CD4-positive, alpha-beta T cell treated with Interleukin-17A for 1 hour (primary cell): Measurements from ENCODE around the gene FEM1C.

ENCODE experiments used
- DNase-seq: peaks from one replicate; pipeline ENCODE4 v3.0.0-alpha.2; 2020

Gene FEM1C

GRCh38 chr5:115472271-115473025 is 72.1 kb downstream of the FEM1C start:
- DNase-seq, result no peak

- no peak for DNase-seq
Observed at GRCh38 chr5:115471345-115472063, 73.1 kb downstream of the FEM1C start.

DNA sequence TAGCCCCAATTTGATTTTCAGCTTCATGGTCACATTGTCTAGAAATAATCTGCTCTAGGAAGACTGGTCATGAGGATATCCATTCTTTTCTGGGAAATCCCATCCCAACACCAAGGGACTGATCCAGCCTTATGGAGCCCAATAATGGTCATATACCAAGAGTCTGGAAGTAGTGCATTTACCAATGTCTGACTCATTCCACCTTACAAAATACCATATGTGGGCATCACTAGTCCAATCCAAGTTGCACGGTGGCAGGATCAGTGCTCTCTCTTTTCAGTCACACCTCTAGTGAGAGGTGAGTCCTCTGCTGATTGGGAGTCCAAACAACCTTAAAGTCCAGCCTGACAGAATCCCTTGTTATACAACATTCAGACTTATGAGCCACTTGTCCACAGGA is 73.7 kb downstream of the FEM1C start:
- no peak for DNase-seq
